Smooth muscle cell of the brain vasculature (primary cell): ENCODE measurements around the gene PBX4.

ENCODE experiments used
- DNase-seq: peaks from one replicate; pipeline ENCODE4 v3.0.0-alpha.2; 2012; ENCODE audit warnings: low read depth, low spot score

The PBX4 gene

DNA sequence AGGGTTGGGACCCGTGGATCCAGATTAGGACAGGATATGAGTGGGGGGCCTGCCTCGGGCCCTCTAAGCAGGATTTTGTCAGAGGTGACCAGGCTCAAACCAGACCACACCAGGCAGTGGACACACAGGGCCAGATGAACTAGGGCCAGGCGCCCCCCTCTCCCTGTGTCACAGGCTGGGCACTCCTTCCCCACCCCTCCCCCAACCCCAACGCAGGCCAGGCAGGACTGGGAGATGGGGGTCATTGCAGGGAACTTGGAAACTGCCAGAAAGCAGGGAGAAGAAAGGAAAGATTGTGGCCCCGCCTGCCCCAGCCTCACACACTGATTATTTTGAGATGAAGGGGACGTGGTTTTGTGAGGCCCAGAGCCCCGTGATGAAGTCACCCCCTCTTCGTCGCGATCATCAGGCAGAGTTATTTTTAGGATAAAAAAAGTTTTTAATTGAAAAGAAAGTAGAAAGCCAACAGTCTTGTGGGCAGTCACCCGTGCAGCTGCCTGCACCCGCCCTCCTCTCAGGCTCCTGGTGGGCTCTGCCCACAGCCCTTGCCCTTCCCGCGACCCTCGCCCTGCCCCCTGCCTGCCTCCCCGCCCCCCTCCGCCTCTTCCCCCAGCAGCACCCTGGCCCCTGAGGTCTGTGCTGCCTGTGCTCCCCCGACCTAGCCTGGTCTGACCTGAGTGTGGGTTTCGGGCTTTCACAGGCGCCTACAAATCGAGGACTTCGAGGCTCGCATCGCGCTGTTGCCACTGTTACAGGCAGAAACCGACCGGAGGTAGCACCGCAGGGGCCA, 91.7 kb downstream of the PBX4 start:
- no peak for DNase-seq

DNA sequence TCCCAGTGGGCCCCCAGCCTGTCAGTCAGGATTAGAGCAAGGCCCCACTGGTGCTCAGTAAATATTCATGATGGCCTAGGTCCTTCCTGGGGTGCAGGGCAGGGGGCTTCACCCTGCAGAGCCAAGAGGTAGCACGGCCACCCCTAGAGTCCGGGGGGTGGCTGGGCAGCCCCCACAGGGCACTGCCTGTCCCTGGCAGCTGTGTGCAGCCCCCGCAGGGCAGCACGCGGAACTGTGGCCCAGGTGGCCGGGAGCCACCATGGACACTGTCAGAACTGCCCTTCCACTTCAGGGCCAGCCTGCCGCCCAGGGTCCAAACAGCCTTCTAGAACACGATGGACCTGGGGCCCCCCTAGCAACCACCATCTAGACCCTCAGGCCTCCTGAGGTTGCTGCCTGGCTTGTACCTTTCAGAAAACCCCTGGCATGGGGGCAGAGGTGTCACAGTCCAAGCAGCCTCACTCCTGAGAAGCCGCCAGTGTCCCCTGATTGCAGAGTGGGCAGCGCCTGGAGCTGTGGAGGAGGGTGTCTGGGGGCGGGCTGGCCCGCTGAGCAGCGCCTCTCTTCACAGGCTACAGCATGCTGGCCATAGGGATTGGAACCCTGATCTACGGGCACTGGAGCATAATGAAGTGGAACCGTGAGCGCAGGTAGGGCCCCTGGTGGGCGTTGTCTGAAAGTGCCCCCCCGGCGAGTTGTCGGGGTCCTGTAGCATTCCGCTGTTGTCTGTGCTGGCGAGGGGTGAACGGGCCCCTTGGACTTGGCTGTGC, 92.7 kb downstream of the PBX4 start:
- DNase-seq: no peak

DNA sequence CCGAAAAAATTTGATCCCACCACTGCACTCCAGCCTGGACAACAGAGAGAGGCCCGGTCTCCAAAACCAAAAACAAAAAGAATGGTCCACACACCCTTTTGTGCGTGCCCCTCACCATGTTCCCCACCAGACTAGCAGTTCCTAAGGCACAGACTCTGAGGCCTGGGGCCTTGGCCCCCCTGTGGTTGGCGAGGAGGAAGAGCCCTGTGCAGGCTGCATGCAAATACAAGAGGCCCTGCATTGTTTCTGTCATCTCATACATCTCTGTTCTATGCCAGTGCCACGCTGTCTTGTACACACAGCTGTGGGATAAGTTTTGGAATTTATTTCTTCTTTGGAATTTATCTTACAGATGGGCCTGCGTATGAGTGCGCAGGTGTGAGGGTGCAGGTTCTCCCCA, 94.4 kb downstream of the PBX4 start:
- no peak for DNase-seq

DNA sequence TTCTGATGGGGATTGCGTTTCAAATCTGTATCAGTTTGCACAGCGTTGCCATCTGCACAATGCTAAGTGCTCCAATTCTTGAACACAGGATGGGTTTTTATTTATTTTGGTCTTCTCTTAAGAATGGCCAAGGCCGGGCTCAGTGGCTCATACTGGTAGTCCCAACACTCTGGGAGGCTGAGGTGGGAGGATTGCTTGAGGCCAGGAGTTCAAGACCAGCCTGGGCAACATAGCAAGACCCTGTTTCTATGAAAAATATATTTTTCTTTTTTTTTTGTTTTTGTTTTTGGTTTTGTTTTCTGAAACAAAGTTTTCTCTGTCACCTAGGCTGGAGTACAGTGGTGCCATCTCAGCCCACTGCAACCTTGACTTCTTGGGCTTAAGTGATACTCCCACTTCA, 95.3 kb downstream of the PBX4 start:
- DNase-seq: no peak

DNA sequence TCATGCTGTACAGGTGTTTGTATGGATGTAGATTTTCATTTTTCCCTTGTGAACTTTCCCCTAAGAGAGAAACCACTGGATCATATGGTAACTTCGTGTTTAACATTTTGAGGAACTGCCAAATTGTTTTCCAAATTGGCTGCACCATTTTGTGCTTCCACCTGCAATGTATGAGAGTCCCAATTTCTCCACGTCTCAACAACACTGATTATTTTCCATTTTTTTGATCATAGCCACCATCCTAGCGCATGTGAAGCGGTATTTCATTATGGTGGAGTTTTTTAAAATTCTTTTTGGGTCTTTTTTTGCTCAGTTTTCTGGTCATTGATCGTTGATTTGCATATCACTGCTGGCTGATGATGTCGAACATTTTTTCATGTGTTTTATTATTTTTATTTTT, 97.5 kb downstream of the PBX4 start:
- no peak for DNase-seq

DNA sequence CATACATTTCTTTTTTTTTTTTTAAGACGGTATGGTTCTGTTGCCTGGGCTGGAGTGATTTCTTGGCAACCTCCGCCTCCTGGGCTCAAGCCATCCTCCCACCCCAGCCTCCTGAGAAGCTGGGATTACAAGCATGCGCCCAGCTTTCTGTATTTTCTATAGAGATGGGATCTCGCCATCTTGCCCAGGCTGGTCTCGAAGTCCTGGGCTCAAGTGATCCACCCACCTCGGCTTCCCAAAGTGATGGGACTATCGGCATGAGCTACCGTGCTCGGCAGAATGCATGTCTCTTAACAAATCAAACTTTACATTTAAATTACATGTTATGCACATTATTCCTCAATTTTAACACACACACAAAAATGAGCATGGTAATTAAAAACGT, 101.3 kb downstream of the PBX4 start:
- DNase-seq: no peak

DNA sequence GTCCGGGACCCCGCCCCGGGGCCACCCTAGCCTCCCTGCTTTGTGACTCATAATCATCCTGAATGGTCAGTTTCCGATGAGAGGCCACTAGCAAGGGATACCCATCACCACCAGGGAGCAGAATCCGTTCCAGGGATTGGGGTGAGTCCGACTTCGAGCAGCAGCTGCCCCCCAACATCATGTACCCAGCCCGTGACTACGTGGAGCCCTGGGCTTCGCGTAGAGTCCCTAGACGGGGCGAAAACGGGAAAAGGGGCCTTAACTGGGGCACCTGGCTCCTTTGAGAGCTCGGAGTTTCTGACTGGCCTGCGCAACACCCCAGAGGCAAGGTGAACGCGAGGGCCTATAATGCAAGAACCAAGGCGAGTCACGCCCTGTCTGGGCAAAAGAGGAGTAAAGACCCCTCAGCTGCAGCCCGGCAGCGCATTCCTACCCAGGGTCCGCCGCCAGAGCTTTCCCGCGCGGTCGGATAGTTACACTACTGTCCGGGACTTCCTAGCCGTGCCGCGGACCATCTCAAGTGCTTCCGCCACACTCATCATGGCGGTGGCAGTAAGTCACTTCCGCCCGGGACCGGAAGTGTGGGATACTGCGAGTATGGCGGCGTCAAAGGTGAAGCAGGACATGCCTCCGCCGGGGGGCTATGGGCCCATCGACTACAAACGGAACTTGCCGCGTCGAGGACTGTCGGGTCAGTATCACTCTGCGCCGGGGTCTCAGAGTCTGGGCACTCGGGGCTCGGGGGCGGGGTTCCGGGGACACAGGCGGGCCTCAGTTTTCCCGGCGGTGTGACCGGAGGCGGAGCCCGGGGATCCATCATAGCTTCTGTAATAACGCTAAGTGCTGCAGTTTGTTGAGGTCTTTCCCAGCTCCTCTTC, 102.6 kb downstream of the PBX4 start, which contains the start of gene NDUFA13:
NDUFA13 (plus strand) TSS at position 584 of the 878 bp plus-strand sequence; CDS start at position 598, 14 bp downstream.
- DNase-seq: peak; percentile 84

DNA sequence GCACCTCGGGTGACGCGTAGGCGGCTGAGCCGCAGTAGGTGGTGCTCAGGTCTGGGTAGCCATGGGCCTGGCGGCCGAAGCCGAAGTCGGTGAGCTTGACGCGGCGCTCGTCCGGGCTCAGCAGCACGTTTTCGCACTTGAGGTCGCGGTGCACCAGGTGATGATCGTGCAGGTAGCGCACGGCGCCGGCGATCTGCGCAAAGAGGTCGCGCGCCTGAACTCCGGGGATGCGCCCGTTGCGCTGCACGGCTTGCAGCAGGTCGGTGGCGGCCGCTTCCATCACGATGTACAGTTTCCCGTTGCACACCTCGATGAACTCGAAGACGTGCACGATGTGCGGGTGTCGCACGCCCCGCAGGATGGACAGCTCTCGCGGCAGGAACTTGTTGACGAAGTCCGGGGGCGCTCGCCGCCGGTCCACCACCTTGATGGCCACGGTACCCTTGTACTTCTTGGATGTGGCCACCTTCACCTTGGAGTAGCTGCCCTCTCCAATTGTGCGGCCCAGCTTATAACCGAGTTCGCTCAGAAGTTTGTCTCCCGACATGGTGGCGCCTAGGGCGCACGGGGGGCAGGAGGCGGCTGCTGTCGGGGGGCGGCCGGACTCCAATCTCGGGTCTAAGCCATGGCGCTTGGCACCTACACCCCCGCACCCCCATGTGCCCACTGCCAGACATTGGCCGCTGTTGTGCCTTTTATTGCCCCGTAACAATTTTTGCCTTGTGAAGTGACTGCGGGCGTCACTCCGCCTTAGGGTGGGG, 103.4 kb downstream of the PBX4 start, which contains the start of gene TSSK6:
TSSK6 (minus strand) TSS at position 668 of the 761 bp plus-strand sequence; CDS start at position 547, 121 bp downstream.
- DNase-seq: no peak

DNA sequence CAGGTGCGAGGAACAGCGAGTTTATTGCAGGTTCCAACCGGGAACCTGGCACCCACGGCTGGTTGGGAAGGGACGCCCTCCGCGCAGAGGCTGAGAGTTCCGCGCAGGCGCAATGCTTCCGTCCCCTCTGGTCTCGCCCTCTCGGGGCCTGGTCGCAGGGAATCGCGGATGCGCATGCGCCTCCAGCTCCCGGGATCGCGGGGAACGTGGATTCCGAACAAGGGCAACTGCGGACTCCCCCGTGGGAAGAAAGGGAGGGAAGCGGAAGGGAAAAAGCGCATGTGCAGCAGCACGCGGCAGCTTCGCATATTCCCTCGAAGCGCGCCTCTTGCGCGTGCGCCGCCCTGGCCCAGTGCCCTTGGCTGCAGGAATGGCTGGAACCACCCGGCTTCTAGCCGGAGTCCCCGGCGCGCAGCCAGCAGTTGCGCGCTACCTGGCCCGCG, 104.3 kb downstream of the PBX4 start:
- DNase-seq: no peak

DNA sequence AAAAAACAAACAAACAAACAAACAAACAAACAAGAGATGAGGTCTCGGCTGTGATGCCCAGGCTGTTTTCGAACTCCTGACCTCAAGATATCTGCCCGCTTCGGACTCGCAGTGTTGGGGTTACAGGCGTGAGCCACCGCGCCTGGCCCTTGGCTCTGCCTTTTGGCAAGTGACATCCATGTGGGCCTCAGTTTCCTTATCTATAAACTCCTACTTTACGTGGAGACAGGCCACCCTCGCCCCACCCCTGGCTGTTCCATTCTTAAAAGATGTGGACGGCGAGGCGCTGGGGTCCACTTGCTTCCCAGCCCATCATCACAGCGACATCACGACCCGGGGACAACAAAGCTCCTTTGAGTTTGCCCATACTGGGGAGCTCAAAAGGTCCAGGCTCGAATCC, 104.8 kb downstream of the PBX4 start:
- no peak for DNase-seq
